GM21360 (cell line): Measurements from ENCODE around the gene TXNIP.
A peak's percentile ranks its signal among the peaks of the same experiment; 100 is the strongest.
"Not testable (repeated sequence)": the region's sequence is repeated elsewhere in the genome, so short reads cannot be mapped to it uniquely, and the experiment has no call there.

Source experiments
- ATAC-seq: cut with Tn5 transposase; IDR thresholded peaks from one replicate; pipeline ENCODE4 v1.9.1; 2021; ENCODE audit warnings: mild to moderate bottlenecking, moderate library complexity; ENCODE audit not compliant: unreplicated experiment

TXNIP gene, protein sequence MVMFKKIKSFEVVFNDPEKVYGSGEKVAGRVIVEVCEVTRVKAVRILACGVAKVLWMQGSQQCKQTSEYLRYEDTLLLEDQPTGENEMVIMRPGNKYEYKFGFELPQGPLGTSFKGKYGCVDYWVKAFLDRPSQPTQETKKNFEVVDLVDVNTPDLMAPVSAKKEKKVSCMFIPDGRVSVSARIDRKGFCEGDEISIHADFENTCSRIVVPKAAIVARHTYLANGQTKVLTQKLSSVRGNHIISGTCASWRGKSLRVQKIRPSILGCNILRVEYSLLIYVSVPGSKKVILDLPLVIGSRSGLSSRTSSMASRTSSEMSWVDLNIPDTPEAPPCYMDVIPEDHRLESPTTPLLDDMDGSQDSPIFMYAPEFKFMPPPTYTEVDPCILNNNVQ

DNA sequence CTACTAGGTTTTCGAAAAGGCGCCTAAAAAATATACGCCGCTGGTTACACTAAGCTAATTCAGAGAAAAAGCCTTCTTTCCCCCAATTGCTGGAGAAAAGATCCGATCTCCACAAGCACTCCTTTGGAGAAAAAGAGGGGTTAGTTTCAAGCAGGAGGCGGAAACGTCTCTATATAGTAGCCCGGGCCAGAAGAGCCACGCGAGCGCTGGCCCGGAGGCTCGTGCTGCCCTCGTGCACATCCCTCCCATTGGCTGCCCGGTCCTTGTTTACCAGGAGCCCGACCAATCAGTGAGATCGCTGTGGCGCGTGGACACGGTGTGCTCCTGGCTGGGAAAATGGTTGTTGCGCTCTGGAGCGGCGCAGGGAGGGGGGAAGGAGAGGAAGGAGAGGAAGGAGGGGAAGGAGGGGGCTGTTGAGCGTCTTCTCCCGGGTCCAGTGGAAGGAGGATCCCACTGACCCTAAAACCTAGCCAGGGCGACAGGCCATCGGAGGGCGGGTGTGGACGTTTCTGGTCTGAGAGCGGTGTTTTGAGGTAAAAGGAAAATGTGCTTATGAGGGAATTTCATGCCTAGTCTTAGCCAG, at the start of gene TXNIP:
TSS of gene TXNIP (minus strand) at position 147 of the 583 bp plus-strand sequence. CDS start 313 bp downstream, outside the sequence.
- ATAC-seq, result peak; percentile 88

DNA sequence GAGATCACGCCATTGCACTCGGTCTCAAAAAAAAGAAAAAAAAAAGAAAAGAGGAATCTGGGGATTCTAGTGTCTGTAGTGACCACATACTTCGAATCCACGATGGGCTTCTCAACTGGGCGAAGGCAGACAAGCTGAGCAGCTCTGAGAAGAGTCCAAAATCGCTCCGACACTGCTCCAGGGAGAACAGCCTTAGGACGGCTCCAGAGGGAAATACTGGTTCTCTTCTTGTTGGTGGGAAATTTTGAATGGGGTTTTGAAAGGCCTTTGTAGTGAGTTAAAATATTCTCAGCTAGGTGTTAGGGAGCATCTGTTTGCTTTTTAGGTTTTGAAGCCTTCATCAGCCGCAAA, 43.4 kb upstream of the TXNIP start:
- no peak for ATAC-seq

DNA sequence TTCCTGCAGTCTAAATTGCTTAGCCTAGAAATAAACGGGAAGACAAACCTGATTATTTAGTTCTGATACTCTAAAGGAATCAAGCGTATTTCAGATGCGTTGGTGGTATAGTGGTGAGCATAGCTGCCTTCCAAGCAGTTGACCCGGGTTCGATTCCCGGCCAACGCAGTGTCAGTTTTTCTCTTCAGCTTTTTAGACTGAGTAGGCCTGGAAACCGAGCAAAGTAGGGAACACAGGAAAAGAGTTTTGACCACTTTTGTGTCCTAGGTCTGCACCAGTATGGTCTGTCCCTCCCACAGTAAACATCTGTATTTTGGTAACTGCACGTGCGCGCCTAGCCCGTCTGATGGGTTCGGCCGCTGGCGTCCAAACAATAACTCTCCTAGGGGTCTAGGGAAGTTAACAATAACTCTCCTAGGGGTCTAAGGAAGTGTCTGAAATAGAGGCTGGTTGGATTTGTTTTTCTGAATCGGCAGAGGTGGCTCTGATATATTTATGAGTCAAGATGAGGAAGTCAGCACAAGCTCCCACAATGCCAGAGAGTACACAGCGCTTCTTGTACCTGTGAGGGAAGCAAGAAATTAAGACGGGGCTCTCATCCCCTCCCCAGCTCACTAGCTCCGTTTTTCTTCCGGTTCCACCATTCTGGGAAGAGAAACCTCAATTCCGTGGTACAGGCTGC, 40.7 kb upstream of the TXNIP start:
- ATAC-seq, result peak; percentile 24

DNA sequence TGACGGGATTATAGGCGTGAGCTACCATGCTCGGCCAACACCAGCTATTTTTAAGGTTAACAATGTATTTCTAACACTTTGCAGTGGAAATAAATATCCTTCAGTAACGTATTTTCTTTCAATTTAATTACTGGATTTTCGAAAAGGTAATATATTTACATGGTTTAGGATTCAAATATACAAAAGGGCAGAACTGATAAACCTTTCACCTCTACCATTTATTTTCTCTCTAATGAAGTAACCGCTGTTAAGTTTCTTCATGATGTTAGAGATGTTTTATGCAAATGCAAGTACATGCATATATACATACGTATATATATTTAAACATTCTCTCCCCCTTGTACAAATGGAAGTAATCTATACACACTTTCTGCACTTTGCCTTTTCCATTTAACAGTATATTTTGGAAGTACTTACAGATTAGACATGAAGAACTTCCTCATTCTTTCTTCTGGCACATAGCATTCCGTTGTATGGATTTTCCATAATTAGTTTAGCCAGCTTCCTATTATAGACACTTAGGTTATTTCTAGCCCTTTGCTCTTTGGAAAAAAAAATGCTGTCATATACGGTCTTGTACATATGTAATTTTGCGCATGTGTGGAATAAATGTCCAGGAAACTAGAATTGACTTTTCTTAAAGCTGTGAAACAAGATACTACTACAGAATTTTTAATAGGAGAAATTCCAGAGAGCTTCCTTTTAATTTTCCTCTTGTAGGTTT, 40.0 kb upstream of the TXNIP start:
- ATAC-seq, result no peak

DNA sequence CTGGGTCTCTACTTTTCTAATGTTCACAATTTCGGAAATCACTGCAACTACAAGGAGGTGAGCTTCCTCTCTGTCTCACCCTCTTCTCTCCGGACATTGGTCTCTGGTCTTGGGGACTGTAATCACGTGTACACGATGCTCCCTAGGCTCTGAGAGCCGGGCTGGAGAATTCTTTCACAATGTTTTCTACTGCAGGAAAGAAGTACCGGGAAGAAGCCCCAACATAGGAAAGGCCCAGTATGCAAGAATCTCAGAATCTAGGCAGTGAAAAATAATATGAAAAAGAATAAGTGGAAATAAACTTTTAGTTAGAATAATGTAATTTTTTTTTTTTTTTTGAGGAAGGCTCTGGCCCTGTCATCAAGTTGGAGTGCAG, 38.7 kb upstream of the TXNIP start:
- no peak for ATAC-seq

DNA sequence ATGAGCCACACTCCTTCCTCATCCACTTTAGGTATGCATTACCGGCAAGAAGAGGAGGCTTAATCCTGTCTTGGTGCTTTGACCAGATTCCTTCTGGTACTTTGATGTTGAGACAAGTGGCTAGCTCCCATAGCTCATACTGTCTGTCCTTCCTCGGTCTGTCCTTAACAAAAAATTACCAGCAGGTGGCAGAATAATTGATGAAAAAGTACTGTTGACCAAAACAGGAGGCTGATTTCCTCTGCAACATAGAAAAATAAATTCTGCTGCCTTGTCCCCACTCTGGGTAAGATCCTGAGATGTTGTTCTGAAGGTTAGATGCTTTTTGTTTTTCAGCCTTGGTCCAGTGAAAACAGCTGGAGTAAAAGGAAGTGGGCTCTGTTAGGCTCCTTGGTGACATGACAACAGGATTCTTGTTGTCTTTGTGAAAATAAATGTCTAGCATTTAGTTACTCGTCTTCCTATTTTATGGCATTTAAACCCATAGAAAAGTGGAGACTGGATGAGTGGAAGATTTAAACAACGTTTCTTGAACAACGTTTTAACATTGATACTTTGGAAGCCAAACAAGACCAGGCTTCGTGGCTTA, 36.3 kb upstream of the TXNIP start:
- no peak for ATAC-seq

DNA sequence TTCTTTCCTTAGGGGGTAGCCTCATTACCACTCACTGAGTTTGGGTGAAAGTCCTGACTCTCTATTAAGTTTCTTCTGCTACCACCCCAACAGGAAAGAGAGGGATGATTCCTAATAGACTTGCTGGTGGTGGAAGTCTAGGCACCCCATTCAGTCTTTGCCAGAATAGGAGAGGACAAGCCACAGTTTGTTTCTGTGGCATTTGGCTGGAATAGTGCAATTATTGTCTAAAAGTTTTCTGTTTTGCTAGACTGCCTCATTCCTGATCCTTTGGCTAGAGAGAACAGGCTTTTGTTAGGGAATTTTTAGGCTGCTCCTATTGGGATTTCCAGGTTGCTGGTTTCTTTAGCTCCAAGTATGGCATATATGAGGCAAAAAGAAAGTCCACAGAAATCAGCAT, 35.1 kb upstream of the TXNIP start:
- no peak for ATAC-seq

DNA sequence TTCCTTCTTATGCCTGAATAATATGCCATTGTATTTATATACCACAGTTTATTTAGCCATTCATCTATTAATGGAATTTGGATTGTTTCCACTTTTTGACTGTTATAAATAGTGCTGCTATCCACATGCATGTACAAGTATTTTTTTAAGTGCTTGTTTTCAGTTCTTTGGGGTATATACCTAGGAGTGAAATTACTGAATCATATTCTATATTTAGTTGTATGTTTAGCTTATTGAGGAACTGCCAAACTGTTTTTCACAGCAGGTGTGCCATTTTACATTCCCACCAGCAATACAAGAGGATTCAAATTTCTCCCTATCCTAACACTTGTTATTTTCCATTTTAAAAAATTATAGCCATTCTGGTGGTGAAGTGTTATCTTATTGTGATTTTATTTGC, 32.7 kb upstream of the TXNIP start:
- no peak for ATAC-seq

DNA sequence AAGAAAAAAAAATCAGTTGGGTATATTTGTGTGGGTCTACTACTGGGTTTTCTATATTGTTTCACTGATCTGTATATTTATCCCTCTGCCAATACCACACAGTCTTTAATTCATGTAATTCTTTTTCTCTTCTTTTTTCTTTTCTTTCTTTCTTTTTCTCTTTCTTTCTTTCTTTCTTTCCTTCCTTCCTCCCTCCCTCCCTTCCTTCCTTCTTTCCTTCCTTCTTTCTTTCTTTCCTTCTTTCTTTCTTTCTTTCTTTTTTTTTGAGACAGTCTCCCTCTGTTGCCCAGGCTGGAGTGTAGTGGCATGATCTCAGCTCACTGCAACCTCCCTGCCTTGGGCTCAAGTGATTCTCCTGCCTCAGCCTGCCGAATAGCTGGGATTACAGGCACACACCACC, 30.3 kb upstream of the TXNIP start:
- ATAC-seq, result not testable (repeated sequence)

DNA sequence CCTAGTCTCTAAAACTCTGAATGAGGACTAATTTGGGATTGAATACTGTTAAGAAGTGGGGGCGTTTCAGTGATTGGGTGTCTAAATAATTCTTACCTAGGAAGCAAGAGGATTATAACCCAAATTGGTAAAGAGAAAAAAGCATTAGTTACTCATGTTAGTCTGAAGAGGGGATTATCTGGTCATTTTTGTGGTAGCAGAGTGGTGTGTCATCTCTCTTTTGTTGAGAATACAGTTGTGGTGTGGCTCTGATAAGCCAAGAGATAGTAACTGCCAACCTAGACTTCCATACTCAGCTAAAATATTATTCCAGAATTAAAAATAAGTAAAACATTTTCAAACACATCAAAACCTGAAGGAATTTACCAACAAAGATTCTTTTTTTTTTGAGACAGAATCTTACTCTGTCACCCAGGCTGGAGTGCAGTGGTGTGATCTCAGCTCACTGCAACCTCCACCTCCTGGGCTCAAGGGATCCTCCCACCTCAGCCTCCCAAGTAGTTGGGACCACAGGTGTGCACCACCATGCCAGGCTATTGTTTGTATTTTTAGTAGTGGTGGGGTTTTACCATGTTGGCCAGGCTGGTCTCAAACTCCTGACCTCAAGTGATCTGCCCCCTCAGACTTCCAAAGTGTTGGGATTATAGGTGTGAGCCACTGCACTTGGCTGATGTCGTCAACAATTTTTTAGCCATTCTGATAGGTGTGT, 29.6 kb upstream of the TXNIP start:
- ATAC-seq, result not testable (repeated sequence)

DNA sequence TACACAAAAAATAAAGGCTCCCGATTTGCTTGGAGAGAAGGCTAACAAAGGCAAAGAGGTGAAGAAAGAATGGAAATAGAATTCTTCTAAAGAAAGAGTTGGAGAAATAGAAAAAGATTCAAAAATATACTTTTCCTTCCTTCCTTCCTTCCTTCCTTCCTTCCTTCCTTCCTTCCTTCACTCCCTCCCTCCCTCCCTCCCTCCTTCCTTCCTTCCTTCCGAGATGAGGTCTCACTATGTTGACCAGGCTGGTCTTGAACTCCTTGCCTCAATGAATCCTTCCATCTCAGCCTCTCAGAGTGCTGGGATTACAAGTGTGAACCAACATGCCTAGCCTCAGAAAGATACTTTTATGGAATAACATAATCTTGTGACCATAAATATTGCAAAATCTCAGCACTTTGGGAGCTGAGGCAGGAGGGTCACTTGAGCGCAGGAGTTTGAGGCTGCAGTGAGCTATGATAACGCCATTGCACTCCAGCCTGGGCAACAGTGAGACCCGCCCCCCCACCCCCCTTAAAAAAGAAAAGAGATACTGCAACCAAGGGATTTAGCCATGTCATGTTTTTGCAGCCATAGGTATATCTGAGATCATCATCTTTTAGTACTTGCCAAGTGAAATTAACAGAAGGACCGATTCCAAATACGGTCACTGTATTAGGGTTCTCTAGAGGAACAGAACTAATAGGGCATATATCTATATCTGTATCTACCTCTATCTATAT, 26.2 kb upstream of the TXNIP start:
- no peak for ATAC-seq

DNA sequence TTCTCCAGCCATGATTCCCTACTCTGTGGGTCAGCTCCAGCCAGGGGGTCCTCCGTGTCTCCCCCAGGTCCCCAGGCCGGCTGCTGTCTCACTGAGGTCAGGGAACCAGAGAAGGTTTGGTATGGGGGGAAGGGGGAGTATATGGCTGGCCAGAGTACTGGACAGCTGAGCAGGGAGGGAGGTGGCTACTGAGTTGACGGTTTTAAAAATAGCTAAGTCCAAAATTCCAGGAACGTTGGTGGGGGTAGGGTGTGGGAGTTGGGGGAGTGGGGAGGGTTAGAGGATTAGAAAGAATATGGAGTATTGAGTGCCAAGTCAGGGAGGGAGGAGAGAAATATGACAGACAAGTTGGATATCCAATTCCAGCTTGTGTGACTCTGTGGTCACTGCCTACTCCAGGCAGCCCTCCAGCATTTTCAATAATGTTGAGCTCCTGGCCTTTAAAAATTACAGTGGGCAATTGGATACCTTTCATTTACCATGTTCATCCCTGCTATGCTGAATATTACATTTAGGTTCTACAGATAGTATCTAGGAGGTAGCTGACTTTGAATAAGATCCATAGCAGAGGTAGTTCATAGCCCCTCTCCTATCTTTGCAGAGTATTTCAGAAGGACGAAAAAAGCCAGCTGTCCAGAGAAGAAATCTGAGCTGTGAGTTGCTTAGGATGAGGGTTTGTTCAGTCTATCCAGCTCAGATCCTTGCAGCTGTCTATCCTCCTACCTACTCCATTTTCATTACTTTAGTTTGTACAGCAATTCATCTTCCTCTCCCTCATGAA, 25.4 kb upstream of the TXNIP start, which contains the start of gene HJV:
TSS of gene HJV (minus strand) at position 114 of the 781 bp plus-strand sequence. CDS start 1,504 bp downstream, outside the sequence.
- ATAC-seq, result no peak

DNA sequence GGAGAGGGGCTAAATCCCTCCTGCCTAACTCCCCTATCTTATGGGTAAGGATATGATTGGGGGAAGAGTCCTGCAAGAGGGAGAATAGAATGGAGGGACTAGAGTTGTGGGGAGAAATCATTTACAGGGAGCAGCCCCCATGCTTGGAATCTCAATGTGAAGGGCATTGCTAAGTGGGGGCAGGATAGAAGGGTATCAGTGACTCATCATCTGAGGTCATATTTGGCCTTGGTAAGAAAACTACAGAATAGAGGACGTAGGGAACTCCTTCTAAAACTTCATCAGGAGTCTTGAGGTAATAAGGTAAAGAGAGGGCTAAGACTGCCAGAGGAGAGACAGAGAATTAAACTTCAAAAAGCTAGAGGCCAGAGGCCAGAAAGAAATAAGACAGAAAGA, 24.7 kb upstream of the TXNIP start:
- no peak for ATAC-seq

DNA sequence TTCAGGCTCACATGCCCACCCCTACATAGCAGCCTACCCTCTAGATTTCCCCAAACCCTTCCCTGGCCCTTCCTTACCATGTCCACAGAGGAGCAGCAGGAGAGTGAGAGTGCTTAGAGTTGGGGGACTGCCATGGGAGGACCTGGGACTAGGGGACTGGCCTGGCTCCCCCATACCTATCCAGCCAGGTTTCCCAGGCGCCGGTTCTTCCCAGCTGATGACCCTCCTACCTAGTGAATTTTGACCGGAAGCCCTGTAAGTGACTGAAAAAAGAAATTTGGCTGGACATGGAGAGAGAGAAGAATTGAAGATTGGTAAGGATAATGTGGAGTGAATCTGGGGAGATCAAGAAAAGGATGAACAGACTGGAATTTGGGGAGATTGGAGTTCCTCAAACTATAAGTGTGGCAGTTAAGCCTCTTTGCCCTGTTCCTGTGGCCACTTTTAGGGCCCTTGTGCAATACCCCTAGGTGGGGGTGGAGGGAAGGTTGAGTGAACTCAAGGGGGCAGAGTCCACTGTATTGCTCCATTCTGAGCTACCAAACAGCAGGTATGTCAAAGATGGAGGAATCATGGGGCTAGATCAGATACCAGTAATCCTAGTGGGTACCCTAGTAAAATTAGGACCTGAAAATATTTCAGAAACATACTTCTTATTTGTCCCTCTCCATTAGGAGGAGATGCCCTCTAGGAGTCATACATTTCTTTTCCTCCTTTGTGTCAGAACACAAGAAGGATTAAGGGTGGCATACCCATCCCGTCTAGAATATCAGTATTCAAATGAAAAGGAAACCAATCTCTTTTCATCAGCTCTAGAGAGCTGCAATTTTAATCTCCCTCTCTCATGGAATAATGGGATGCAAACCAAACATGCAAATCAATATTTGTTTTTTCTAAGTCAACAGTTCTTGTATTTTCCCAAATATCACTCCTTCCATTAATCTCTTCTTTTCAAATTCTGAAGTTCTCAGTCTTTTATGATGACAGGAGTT, 24.0 kb upstream of the TXNIP start:
- ATAC-seq, result no peak

DNA sequence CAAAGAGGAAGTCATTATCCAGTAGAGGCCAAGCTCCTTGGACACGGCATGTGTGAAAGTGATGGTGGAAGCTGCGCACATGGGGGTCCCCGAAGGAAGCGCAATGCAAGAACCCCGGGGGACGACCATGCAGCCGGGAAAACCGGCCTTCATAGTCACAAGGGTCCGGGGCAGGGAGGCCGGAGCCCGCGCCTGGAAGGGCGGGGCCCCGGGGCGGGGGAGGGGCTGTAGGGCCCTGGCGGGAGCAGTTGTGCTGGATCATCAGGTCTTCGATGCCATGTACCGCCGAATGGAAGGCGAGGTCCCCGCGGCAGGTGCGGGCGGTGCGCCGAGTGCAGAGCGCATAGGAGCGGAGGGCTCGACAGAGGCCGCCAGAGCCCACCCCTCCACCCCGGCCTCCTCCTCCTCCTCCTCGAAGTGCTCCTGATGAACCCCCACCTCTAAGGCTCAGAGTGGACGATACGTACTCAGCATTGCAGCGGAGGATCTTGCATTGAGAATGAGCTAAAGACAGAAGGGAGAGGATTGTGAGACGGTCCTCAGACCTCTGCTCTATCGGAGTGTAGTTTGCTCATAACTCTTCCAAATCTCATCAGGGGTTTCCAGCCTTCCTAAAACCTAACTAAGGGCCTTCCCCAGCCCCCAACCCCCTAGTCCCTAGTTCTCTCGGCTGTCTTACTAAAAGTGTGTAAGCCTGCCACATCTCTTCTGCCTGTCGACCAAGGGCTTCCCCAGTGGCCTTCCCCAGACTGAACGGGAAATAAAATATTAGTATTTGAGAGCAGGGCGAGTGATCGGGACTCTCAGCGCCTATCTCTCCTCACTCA, 23.1 kb upstream of the TXNIP start:
- ATAC-seq, result no peak

DNA sequence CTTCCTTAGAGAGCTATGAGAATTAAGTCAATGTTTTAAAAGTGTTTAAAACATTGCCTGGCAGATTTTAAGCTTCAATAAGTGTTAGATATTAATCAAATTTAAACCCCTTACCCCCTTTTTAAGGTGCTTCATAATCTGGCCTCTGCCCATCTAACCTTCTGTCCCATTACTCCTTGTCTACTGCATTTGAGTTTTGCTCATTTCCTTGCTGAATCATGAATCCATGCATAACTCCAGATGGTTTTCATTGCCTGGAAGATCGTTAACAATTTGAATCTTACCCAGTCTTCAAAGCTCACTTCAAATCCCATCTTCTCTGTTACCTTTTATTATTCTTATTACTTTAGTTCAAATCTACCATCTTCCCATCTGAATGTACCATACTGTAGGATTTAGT, 20.5 kb upstream of the TXNIP start:
- ATAC-seq, result no peak

DNA sequence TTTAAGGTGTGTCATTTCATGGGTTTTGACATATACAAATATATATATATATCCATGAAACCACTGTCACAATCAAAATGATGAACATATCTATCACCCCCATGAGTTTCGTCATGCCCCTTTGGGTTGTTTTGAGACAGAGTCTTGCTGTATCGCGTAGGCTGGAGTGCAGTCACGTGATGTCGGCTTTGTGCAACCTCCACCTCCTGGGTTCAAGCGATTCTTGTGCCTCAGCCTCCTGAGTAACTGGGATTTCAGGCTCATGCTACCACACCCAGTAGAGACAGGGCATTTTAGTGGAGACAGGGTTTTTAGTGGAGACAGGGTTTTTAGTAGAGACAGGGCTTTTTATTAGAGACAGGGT, 17.2 kb upstream of the TXNIP start:
- no peak for ATAC-seq
